HCT116 (cell line): ENCODE data around the gene ACSBG1.

Experiments used
- CBX3 ChIP-seq: IDR thresholded peaks from 2 replicates; pipeline ENCODE4 v1.6.1; 2012; ENCODE audit warnings: low read depth
- CTCF ChIP-seq, 3 experiments: fragments of 200-600 bp in 1 of 3; sonication (generic) in 1 of 3; IDR thresholded peaks in 2 of 3; conservative IDR thresholded peaks in 1 of 3; 2 replicates each; pipeline ENCODE4 v1.5.1; 2012 to 2017; ENCODE audit warnings: low read depth in 2 of 3, low read length in 2 of 3, antibody characterized with exemption in 1 of 3, borderline replicate concordance in 1 of 3, control low read depth in 1 of 3, mild to moderate bottlenecking in 1 of 3, mixed read lengths in 1 of 3, mixed run types in 1 of 3, moderate library complexity in 1 of 3; ENCODE audit not compliant: insufficient read depth in 1 of 3
- ELF1 ChIP-seq: IDR thresholded peaks from 2 replicates; pipeline ENCODE4 v1.6.1; 2012; ENCODE audit warnings: low read depth, borderline replicate concordance
- JUND ChIP-seq: IDR thresholded peaks from 2 replicates; pipeline ENCODE4 v1.6.1; 2012
- POLR2A ChIP-seq: IDR thresholded peaks from 2 replicates; pipeline ENCODE4 v1.7.0; 2011; ENCODE audit warnings: borderline replicate concordance; ENCODE audit not compliant: insufficient read depth, insufficient read length; ENCODE audit errors: extremely low read depth
- POLR2AphosphoS5 ChIP-seq: IDR thresholded peaks from 2 replicates; pipeline ENCODE4 v1.6.1; 2011; ENCODE audit warnings: mild to moderate bottlenecking, low read depth, low read length, moderate library complexity
- SIN3A ChIP-seq: IDR thresholded peaks from 2 replicates; pipeline ENCODE4 v1.6.1; 2012; ENCODE audit warnings: low read depth
- SRF ChIP-seq: IDR thresholded peaks from 2 replicates; pipeline ENCODE4 v1.6.1; 2012; ENCODE audit warnings: low read depth
- YY1 ChIP-seq: IDR thresholded peaks from 2 replicates; pipeline ENCODE4 v1.6.1; 2011; ENCODE audit warnings: low read length, low read depth, moderate library complexity, mild to moderate bottlenecking; ENCODE audit not compliant: insufficient replicate concordance; ENCODE audit errors: extremely low read depth

GRCh38 chr15:78209646-78210348 lies 24.6 kb downstream of the ACSBG1 start:
- TF ChIP-seq YY1, result no peak
- no peak for TF ChIP-seq CTCF (IDR thresholded peaks at IDR 0.05 in 2 of 3, conservative IDR thresholded peaks at IDR 0.05 in 1 of 3; ENCODE audit: borderline replicate concordance in 1 of 3, insufficient read depth in 1 of 3, low read depth in 2 of 3, low read length in 2 of 3)
- no peak for TF ChIP-seq CBX3
- TF ChIP-seq ELF1, result no peak
- no peak for TF ChIP-seq POLR2A
- TF ChIP-seq SIN3A, result no peak
- no peak for TF ChIP-seq JUND
- TF ChIP-seq POLR2AphosphoS5, result no peak
- no peak for TF ChIP-seq SRF
